Activated CD4-positive, alpha-beta T cell treated with anti-CD3 and anti-CD28 coated beads, Interleukin-2, amount 10 ng/mL, durations not matched to agents 24 days and 14 days (primary cell): ENCODE results near the gene SUN1. TPM values are rescaled to one million over a fixed set of nuclear protein-coding genes. Genes with fewer than 3 reads are reported as not detected.
"Not testable (repeated sequence)": the region's sequence is repeated elsewhere in the genome, so short reads cannot be mapped to it uniquely, and the experiment has no call there.

Source experiments
- DNase-seq: peaks from one replicate; pipeline ENCODE4 v3.0.0; 2022
- H3K27ac Mint-ChIP-seq: one replicate; pipeline ENCODE4 v1.8.0; 2022; ENCODE audit warnings: mild to moderate bottlenecking, mixed read lengths
- H3K27me3 Mint-ChIP-seq: one replicate; pipeline ENCODE4 v1.8.0; 2022; ENCODE audit warnings: mixed read lengths
- H3K36me3 Mint-ChIP-seq: one replicate; pipeline ENCODE4 v1.8.0; 2022; ENCODE audit warnings: low read depth, mild to moderate bottlenecking, mixed read lengths
- H3K4me1 Mint-ChIP-seq: one replicate; pipeline ENCODE4 v1.8.0; 2021; ENCODE audit warnings: mixed read lengths
- H3K4me3 Mint-ChIP-seq: one replicate; pipeline ENCODE4 v1.8.0; 2022; ENCODE audit warnings: mild to moderate bottlenecking, moderate library complexity, mixed read lengths
- H3K9me3 Mint-ChIP-seq: one replicate; pipeline ENCODE4 v1.8.0; 2021; ENCODE audit warnings: mixed read lengths
- intact Hi-C: fragments of 100-400 bp; cut with micrococcal nuclease; formaldehyde crosslinking; loops from one replicate; pipeline ENCODE4 v1.15.1; 2023
- total RNA-seq: library from RNA; stranded (reverse); gene quantifications from 2 replicates; pipeline ENCODE4 v1.2.3, GENCODE V29; 2022

SUN1 gene
- total RNA-seq, 1 donor from 2014 or later = 90.3 TPM

DNA sequence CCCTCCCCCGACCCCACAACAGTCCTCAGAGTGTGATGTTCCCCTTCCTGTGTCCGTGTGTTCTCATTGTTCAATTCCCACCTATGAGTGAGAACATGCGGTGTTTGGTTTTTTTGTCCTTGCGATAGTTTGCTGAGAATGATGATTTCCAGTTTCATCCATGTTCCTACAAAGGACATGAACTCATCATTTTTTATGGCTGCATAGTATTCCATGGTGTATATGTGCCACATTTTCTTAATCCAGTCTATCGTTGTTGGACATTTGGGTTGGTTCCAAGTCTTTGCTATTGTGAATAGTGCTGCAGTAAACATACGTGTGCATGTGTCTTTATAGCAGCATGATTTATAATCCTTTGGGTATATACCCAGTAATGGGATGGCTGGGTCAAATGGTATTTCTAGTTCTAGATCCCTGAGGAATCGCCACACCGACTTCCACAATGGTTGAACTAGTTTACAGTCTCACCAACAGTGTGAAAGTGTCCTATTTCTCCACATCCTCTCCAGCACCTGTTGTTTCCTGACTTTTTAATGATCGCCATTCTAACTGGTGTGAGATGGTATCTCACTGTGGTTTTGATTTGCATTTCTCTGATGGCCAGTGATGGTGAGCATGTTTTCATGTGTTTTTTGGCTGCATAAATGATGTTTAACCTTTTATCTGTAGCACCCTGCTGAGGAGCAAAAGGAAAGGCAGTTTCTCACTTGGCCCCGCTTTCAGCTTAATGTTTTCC is 35.7 kb upstream of the SUN1 start:
- H3K36me3 Mint-ChIP-seq, H3K27me3 Mint-ChIP-seq, H3K27ac Mint-ChIP-seq, intact Hi-C loops, H3K9me3 Mint-ChIP-seq, H3K4me1 Mint-ChIP-seq, DNase-seq, H3K4me3 Mint-ChIP-seq: not testable (repeated sequence)

DNA sequence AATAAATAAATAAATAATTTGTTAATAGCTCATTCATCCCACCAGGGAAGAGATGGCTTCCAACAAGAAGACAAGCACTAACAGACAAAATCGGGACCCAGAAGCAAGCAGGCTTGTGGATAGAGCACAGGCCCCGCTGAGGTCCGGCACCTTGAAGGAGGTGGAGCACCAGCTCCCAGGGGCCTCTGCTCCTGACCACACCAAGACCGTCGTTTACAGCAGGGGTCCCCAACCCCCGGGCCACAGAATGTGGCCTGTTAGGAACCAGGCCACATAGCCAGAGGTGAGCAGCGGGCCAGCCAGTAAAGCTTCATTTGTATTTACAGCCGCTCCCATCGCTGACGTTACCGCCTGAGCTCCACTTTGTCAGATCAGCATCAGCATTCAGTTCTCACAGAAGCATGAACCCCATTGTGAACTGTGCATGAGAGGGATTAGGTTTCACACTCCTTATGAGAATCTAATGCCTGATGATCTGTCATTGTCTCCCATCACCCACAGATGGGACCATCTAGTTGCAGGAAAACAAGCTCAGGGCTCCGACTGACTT is 33.3 kb upstream of the SUN1 start:
- Mint-ChIP-seq H3K27me3 (no peaks in the 10 kb centered on the region), H3K36me3 (no peaks in the 10 kb centered on the region), H3K27ac (no peak overlapping the region), H3K9me3 (no peaks in the 10 kb centered on the region), H3K4me1 (no peaks in the 10 kb centered on the region), H3K4me3 (no peak overlapping the region)
- no peak for DNase-seq
- intact Hi-C loops = no loop called here

DNA sequence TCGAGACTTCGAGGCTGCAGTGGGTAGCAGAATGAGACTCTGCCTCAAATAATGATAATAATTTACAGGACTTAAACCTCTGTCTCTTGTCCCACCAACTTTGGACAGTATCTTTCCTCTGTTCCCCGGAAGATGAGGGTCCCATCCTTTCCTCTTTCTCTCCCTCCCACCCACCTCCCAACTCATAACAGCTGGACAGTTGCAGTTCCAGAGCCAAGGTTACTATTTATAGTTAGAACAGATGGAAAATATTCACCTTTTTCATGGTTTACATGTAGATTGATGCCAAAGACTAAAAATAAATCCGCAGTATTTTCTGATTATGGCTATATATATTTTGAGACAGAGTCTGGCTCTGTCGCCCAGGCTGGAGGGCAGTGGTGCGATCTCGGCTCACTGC is 31.6 kb upstream of the SUN1 start:
- Mint-ChIP-seq H3K27me3 (no peaks in the 10 kb centered on the region), H3K4me1 (no peaks in the 10 kb centered on the region), H3K27ac (no peak overlapping the region), H3K36me3 (no peaks in the 10 kb centered on the region), H3K4me3 (no peak overlapping the region), H3K9me3 (no peaks in the 10 kb centered on the region)
- no peak for DNase-seq
- intact Hi-C loops = no loop called here

DNA sequence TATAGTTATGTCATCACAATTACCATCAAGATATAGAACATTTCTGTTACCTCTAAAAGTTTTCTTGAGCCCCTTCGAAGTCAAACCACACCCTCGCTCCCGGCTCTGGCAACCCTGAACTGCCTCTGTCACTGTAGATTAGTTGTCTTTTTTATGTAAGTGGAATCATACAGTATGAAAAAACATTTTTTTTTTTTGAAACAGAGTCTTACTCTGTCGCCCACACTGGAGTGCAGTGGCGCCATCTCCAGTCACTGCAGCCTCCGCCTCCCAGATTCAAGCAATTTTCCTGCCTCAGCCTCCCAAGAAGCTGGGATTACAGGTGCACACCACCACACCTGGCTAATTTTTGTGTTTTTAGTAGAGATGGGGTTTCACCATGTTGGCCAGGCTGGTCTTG is 30.9 kb upstream of the SUN1 start:
- H3K4me3 Mint-ChIP-seq, H3K27me3 Mint-ChIP-seq: not testable (repeated sequence)

DNA sequence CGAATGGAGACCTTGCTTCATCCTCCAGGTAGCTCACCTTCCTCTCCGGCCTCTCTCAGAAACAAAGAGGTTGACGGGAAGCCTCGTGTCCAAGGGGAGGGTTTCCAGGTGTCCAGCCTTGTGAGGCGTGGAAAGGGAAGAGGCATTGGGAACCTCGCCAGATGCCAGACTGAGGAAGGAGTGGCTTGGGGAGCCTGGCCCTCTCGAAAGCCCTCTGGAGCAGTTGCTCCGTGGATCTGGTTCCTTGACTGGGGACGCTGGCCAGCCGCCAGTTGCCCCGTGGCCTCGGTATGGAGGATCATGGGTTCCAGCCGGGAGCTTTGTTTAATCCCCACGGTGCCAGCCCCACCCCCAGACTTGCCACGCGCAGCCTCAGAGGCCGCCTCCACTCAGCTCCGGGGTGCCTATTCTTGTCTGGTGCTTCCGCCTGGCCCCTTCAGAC is 30.3 kb upstream of the SUN1 start:
- DNase-seq = no peak
- H3K9me3 Mint-ChIP-seq = no peaks in the 10 kb centered on the region
- no peak overlapping the region for H3K27ac Mint-ChIP-seq
- intact Hi-C loops = no loop called here
- no peaks in the 10 kb centered on the region for H3K27me3 Mint-ChIP-seq
- no peaks in the 10 kb centered on the region for H3K36me3 Mint-ChIP-seq
- H3K4me1 Mint-ChIP-seq = no peaks in the 10 kb centered on the region
- H3K4me3 Mint-ChIP-seq = no peak overlapping the region

More for the DNA sequence above, 30.9 kb upstream of the SUN1 start:
- intact Hi-C loops, DNase-seq, H3K4me1 Mint-ChIP-seq, H3K9me3 Mint-ChIP-seq, H3K27ac Mint-ChIP-seq, H3K36me3 Mint-ChIP-seq: not testable (repeated sequence)

DNA sequence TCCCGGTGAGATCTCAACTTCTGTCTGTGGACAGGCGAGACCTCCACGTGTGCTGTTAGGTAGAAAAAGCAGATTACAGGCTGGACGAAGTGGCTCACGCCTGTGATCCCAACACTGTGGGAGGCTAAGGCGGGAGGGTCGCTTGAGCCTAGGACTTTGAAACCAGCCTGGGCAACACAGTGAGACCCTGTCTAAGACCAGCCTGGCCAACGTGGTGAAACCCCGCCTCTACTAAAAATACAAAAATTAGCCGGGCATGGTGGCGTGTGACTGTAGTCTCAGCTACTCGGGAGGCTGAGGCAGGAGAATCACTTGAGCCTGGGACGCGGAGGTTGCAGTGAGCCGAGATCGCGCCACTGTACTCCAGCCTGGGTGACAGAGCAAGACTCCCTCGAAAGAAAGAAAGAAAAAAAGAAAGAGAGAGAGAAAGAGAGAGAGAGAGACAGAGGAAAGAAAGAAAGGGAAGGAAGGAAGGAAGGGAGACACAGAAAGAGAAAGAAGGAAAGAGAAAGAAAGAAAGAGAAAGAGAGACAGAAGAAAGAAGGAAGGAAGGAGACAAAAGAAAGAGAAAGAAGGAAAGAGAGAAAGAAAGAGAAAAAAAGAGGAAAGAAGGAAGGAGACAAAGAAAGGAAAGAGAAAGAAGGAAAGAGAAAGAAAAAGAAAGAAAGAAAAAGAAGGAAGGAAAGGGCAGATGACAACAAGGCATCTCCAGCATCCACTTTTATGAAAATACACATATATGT is 29.6 kb upstream of the SUN1 start:
- Mint-ChIP-seq H3K27me3 (no peaks in the 10 kb centered on the region), H3K4me1 (no peaks in the 10 kb centered on the region), H3K27ac (no peak overlapping the region), H3K4me3 (no peak overlapping the region), H3K9me3 (no peaks in the 10 kb centered on the region), H3K36me3 (no peaks in the 10 kb centered on the region)
- intact Hi-C loops = no loop called here
- no peak for DNase-seq

DNA sequence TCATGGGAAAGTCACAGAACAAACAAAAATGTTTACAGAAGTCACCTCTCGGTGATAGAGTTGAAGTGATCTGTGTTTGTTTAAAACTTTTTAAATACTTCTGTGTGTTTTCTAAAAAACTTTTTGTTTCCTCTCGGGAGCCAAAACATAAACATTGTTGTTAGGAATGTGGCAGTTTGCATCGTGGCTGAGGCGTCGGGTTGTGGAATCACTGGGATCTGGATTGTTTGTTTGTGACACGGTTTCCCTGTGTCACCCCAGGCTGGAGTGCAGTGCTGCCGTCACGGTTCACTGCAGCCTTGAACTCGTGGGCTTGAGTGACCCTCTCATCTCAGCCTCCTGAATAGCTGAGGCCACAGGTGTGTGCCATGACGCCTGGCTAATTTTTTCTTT is 29.0 kb upstream of the SUN1 start:
- no peaks in the 10 kb centered on the region for H3K9me3 Mint-ChIP-seq
- no peak for DNase-seq
- H3K4me1 Mint-ChIP-seq = no peaks in the 10 kb centered on the region
- H3K36me3 Mint-ChIP-seq = no peaks in the 10 kb centered on the region
- intact Hi-C loops = no loop called here
- H3K27me3 Mint-ChIP-seq = peaks cover 3% of the 10 kb centered on the region
- H3K4me3 Mint-ChIP-seq = no peak overlapping the region
- H3K27ac Mint-ChIP-seq = no peak overlapping the region

DNA sequence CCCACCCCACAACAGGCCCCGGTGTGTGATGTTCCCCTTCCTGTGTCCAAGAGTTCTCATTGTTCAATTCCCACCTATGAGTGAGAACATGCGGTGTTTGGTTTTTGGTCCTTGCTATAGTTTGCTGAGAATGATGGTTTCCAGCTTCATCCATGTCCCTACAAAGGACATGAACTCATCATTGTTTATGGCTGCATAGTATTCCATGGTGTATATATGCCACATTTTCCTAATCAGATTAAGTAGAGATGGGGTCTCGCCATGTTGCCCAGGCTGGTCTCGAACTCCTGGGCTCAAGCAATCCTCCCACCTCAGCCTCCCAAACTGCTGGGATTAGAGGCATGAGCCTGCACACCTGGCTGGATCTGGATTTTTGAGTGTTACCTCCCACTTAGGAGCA is 28.5 kb upstream of the SUN1 start:
- H3K4me1 Mint-ChIP-seq, H3K9me3 Mint-ChIP-seq, H3K27ac Mint-ChIP-seq, intact Hi-C loops, DNase-seq, H3K27me3 Mint-ChIP-seq, H3K36me3 Mint-ChIP-seq, H3K4me3 Mint-ChIP-seq: not testable (repeated sequence)

DNA sequence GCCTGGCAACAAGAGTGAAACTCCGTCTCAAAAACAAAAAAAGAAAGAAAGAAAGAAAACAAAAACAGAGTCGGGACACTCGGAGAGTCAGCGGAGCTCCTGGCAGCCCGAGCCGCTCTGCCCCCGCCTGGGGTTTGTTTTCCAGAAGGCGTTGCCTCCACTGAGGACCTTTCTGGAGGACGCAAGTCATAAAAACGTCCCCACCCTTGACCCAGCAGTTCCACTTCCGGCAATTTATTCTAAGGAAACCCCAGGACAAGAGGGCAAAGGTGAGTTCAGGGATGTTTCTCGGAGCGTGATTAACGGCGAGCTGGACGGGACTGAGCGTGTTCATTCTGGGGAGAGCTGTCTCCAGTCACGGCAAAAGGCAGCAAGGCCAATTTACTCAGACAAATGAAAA is 27.0 kb upstream of the SUN1 start:
- Mint-ChIP-seq H3K4me3 (no peak overlapping the region), H3K4me1 (no peaks in the 10 kb centered on the region), H3K27ac (no peak overlapping the region), H3K27me3 (peaks cover 9% of the 10 kb centered on the region), H3K36me3 (no peaks in the 10 kb centered on the region), H3K9me3 (no peaks in the 10 kb centered on the region)
- intact Hi-C loops = no loop called here
- DNase-seq = no peak

DNA sequence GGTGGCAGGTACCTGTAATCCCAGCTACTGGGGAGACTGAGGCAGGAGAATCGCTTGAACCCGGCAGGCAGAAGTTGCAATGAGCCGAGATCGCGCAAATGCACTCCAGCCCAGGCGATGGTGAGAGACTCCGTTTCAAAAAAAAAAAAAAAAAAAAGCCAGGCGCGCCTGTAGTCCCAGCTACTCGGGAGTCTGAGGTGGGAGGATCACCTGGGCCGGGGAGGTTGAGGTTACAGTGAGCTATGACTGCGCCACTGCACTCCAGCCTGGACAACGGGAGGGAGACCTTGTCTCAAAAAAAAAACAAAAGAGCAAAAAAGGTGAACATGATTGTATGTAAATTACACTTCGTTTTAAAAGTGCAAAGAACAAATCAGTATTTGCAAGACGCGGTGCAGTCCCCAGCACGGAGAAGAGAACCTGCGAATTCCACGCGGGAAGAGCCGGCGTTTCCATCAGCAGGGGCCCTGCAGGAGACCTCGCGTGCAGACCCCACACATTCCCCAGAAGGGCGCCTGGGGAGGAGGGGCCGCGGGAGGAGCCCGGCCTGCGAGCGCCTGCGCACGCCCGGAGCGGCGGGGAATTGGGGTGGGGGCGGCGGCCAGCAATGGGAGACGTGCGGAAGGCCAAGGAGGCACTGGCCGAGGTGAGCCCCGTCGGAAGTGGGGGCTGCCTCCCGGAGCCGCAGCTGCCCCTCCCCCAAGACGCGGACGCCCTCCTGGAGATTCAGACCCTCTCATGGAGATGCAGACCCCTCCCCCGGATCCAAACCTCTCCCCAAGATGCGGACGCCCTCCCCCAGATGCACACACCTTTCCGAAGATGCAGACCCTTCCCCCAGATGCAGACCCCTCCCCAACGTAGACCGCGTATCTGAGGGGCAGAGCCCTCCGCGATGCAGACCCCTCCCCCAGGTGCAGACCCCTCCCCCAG is 16.7 kb upstream of the SUN1 start:
- Mint-ChIP-seq H3K27me3 (peaks cover 28% of the 10 kb centered on the region), H3K9me3 (no peaks in the 10 kb centered on the region), H3K36me3 (peaks cover 16% of the 10 kb centered on the region), H3K27ac (peak overlapping the region; percentile 70), H3K4me3 (peak overlapping the region; percentile 76), H3K4me1 (peaks cover 43% of the 10 kb centered on the region)
- intact Hi-C loops = loop anchor here (2.0 kb wide), 1 partner anchor 57 kb away; no protein-coding TSS in a partner anchor
- peak; percentile 71 for DNase-seq

DNA sequence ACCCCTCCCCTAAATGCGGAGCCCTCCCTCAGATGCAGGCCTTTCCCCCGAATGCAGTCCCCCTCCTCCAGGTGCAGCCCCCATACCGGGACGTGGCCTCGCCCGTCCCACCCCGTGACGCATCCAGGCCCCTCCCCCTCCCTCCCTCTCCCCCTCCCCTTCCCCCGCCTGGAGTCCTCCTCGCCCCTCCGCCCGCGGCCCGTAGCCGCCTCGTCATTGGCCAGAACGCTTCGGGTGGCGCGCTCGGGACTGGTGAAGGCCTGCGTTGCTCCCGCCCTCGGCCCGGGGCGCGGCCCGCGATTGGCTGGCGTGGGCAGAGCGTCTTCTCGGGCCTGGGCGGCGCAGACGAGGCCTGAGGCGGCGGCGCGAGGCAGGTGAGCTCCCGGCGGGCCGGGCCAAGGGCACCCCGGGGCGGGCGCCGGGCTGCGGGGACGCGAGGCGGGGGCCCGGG is 16.0 kb upstream of the SUN1 start:
- H3K27me3 Mint-ChIP-seq = peaks cover 25% of the 10 kb centered on the region
- DNase-seq = peak; percentile 99
- peak overlapping the region; percentile 76 for H3K4me3 Mint-ChIP-seq
- H3K27ac Mint-ChIP-seq = no peak overlapping the region
- H3K4me1 Mint-ChIP-seq = peaks cover 48% of the 10 kb centered on the region
- peaks cover 19% of the 10 kb centered on the region for H3K36me3 Mint-ChIP-seq
- intact Hi-C loops = loop anchor here (2.0 kb wide), 1 partner anchor 56 kb away; no protein-coding TSS in a partner anchor
- H3K9me3 Mint-ChIP-seq = no peaks in the 10 kb centered on the region

DNA sequence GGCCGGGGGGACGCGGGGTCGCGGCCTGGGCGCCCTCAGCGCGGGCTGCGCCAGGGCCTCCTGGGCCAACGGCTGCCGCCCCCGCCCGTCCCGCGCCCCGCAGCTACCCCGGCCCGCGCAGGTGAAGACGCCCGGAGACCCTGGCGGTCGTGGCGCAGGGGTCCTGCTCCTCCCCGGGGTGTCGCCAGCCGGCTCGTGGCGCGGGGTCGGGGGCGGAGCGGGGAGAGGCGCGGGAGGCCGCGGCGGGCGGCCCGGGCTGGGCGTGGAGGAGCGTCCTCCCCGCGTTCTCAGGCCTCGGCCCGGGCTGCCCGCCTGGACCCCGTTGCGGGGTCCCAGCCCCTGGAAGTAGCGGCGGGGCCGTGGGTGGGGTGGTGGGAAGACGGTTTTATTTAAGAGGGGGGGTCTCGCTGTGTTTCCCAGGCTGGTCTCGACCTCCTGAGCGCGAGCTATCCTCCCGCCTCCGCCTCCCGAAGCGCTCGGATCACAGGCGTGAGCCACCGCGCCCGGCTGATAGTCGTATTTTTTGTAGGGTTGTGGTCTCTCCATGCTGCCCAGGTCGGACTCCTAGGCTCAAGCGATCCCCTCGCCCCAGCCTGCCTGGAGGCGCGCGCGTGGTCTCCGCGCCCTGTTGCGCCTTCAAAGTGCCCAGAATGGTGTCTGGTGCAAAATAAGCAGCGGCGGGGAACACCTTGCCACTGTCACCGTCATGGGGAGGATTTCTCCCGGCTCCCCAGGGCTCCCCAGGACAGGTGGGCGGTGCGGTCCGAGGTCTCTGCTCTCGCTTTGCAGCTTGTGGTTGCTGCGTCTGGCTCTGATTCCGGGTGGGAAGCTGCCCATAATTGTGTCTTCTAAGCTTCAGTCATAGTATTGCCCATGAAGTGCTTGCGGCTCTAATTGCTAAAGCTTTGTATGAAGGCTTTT is 15.3 kb upstream of the SUN1 start:
- H3K4me3 Mint-ChIP-seq = peak overlapping the region; percentile 94
- peak overlapping the region; percentile 90 for H3K27ac Mint-ChIP-seq
- H3K4me1 Mint-ChIP-seq = peaks cover 49% of the 10 kb centered on the region
- DNase-seq = peak; percentile 78
- no peaks in the 10 kb centered on the region for H3K9me3 Mint-ChIP-seq
- intact Hi-C loops = loop anchor here (1.0 to 2.0 kb wide), 2 partner anchors 14 to 56 kb away; no protein-coding TSS in a partner anchor
- peaks cover 19% of the 10 kb centered on the region for H3K36me3 Mint-ChIP-seq
- H3K27me3 Mint-ChIP-seq = peaks cover 20% of the 10 kb centered on the region
